Measurements from ENCODE around the gene STX5. TPM values are rescaled to one million over a fixed set of nuclear protein-coding genes. Genes with fewer than 3 reads are reported as not detected.
A peak's percentile ranks its signal among the peaks of the same experiment; 100 is the strongest.

STX5 gene
- total and polyA plus RNA-seq, 3 experiments from 2014 or later = 34.7 to 37.2 (median 35.3) TPM

DNA sequence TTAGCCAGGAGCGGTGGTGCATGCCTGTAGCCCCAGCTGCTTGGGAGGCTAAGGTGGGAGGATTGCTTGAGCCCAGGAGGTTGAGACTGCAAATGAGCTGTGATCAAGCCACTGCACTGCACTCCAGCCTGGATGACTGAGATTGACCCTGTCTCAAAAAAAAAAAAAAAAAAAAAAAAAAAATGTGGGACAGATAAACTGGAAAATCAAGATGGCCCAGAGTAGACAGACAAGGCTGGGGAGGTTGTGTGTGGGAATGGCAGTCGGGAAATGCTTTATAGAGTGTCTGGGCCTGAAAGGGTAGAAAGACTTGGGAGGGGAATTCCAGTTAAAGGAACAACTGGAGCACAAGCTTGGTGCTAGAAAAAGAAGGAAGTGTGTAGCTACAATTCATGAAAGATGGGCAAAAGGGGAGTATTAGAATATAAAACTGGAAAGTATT lies 25.7 kb upstream of the STX5 start:
- no peak for DNase-seq
- Mint-ChIP-seq H3K4me1 (peaks cover 41 to 47% (median 45%) of the 10 kb centered on the region in 3 donors), H3K27ac (peak overlapping the region in 2 of 8 donors; percentile 43 to 66), H3K9me3 (peaks cover 0 to 5% (median 0%) of the 10 kb centered on the region in 5 donors), H3K27me3 (peaks cover 0 to 6% of the 10 kb centered on the region in 2 donors), H3K4me3 (peak overlapping the region; percentile 13 to 94 (median 21)), H3K36me3 (peaks cover 0 to 35% (median 17%) of the 10 kb centered on the region in 3 donors)
- no peak overlapping the region for H3K4me3 ChIP-seq (ENCODE audit: low read length)
- peak overlapping the region; percentile 94 for H3K27ac ChIP-seq (ENCODE audit: low read depth, low read length)
- no peaks in the 10 kb centered on the region for H3K27me3 ChIP-seq (ENCODE audit: insufficient read depth, low read length, poor library complexity, severe bottlenecking)
- peaks cover 33% of the 10 kb centered on the region for H3K4me1 ChIP-seq (ENCODE audit: insufficient read depth, low read length)
- POLR2A ChIA-PET = interaction anchor here (0.6 to 3.5 kb wide), 8 partner anchors 24 to 234 kb away, joined by 4 to 21 read pairs (median 6); partner anchors contain the start of genes POLR2G, SLC3A2, STX5 and TEX54
- no peaks in the 10 kb centered on the region for H3K9me3 ChIP-seq (ENCODE audit: low read length)
- CTCF ChIA-PET = interaction anchor here (0.8 to 4.6 kb wide), 4 partner anchors 24 to 266 kb away, joined by 3 to 33 read pairs (median 18); partner anchors contain the start of genes C11orf98, CSKMT, SLC3A2 and TMEM179B
- H3K36me3 ChIP-seq (ENCODE audit: insufficient read depth, low read length) = peaks cover 23% of the 10 kb centered on the region

GRCh38 chr11:62856333-62856895 lies 24.6 kb upstream of the STX5 start:
- H3K27me3 Mint-ChIP-seq = peaks cover 0 to 6% of the 10 kb centered on the region in 2 donors
- H3K4me3 ChIP-seq (ENCODE audit: low read length) = peak overlapping the region; percentile 98
- ChIA-PET CTCF (interaction anchor here (0.7 to 4.6 kb wide), 16 partner anchors 8 to 264 kb away, joined by 3 to 33 read pairs (median 4); partner anchors contain the start of genes HNRNPUL2, SLC3A2, STX5 and TEX54), POLR2A (interaction anchor here (0.5 to 8.5 kb wide), 22 partner anchors 11 to 1461 kb away, joined by 3 to 215 read pairs (median 9); partner anchors contain the start of genes C11orf98, CSKMT, HNRNPUL2 and NXF1)
- H3K4me1 ChIP-seq (ENCODE audit: insufficient read depth, low read length) = peaks cover 44% of the 10 kb centered on the region
- H3K36me3 ChIP-seq (ENCODE audit: insufficient read depth, low read length) = peaks cover 35% of the 10 kb centered on the region
- H3K9me3 Mint-ChIP-seq = peaks cover 0 to 5% (median 0%) of the 10 kb centered on the region in 5 donors
- H3K27ac ChIP-seq (ENCODE audit: low read depth, low read length) = peak overlapping the region; percentile 94
- DNase-seq = no peak
- peaks cover 6 to 46% (median 24%) of the 10 kb centered on the region in 3 donors for H3K36me3 Mint-ChIP-seq
- peak overlapping the region; percentile 84 to 96 (median 94) for H3K27ac Mint-ChIP-seq
- peak overlapping the region; percentile 94 to 99 (median 98) for H3K4me3 Mint-ChIP-seq
- H3K4me1 Mint-ChIP-seq = peaks cover 46 to 56% (median 54%) of the 10 kb centered on the region in 3 donors
- no peaks in the 10 kb centered on the region for H3K9me3 ChIP-seq (ENCODE audit: low read length)
- H3K27me3 ChIP-seq (ENCODE audit: insufficient read depth, low read length, poor library complexity, severe bottlenecking) = no peaks in the 10 kb centered on the region

DNA sequence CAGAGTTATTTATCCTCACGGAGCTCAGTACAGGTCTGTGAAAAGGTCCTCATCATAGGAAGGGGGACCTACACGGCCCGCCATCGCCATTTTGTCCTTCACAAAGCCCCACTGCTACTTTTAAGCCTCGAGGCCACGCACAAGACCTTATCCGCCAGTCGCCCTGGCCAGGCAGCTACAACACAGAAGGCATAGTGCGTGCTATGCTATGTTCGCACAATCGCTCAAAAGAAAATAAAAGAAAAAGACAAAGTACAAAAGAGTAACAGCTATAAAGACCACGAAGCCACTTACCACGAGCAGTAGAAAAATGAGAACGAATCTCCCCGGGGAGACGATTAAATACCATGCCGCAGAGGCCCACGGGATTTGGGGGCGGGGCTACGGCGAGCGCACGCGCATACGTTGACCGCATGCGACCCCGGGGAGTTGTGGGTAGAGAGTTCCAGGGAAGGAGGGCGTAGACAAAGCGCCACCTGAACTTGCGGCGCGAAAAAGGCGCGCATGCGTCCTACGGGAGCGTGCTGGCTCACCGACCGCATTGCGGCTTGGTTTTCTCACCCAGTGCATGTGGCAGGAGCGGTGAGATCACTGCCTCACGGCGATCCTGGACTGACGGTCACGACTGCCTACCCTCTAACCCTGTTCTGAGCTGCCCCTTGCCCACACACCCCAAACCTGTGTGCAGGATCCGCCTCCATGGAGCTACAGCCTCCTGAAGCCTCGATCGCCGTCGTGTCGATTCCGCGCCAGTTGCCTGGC lies 23.9 kb upstream of the STX5 start:
- DNase-seq = peak; percentile 94 to 99 (median 98)
- H3K4me1 ChIP-seq (ENCODE audit: insufficient read depth, low read length) = peaks cover 47% of the 10 kb centered on the region

DNA sequence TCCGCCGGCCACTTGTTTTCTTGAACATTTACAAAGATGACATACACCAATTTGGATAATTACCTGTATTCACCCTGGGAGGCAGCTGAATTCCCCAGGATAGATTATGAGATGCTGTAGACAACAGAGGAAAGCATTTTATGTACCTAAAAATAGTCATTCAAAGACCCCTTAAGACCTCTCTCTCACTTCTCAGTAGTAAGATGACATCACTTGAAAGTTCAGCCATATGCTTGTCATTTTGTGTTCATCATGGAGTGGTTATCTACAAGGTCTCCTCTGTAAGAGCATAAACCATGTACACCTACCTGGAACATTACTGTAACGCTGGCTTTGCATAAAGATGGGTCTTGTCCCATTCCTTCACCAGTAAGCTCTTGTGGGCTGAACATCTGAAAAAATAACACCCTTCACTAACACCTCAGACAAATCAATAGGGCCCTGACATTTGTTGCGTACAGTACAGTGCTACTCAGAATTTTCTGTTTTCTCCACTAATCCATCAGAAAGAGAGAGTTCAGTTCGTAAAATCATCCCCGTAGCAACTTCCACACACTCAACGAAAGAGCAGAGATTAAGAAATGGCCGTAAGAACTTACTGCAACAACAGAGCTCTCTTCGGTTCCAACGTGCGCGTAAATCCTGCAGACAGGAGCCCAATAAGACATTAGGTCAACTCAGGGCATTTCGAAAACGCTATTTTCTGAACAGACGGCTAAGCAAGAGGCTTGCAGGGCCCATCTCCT lies 23.1 kb upstream of the STX5 start:
- peaks cover 0 to 5% (median 0%) of the 10 kb centered on the region in 5 donors for H3K9me3 Mint-ChIP-seq
- Histone ChIP-seq H3K27ac (ENCODE audit: low read depth, low read length) (peak overlapping the region; percentile 94), H3K27me3 (ENCODE audit: insufficient read depth, low read length, poor library complexity, severe bottlenecking) (no peaks in the 10 kb centered on the region), H3K4me3 (ENCODE audit: low read length) (peak overlapping the region; percentile 98), H3K9me3 (ENCODE audit: low read length) (no peaks in the 10 kb centered on the region), H3K4me1 (ENCODE audit: insufficient read depth, low read length) (peaks cover 47% of the 10 kb centered on the region), H3K36me3 (ENCODE audit: insufficient read depth, low read length) (peaks cover 35% of the 10 kb centered on the region)
- H3K27ac Mint-ChIP-seq = peak overlapping the region; percentile 84 to 96 (median 94)
- peaks cover 46 to 69% (median 55%) of the 10 kb centered on the region in 3 donors for H3K4me1 Mint-ChIP-seq
- H3K36me3 Mint-ChIP-seq = peaks cover 6 to 52% (median 24%) of the 10 kb centered on the region in 3 donors
- ChIA-PET CTCF (interaction anchor here (0.9 to 4.6 kb wide), 11 partner anchors 9 to 263 kb away, joined by 3 to 33 read pairs (median 5); partner anchors contain the start of genes SLC3A2, STX5, TEX54 and TMEM179B), POLR2A (interaction anchor here (0.5 to 8.5 kb wide), 26 partner anchors 10 to 1462 kb away, joined by 3 to 215 read pairs (median 7); partner anchors contain the start of genes C11orf98, CSKMT, HNRNPUL2 and MTA2)
- H3K4me3 Mint-ChIP-seq = peak overlapping the region; percentile 94 to 99 (median 98)
- peaks cover 0 to 6% of the 10 kb centered on the region in 2 donors for H3K27me3 Mint-ChIP-seq
- DNase-seq = no peak

More for the DNA sequence above, 23.9 kb upstream of the STX5 start:
- peaks cover 46 to 63% (median 55%) of the 10 kb centered on the region in 3 donors for H3K4me1 Mint-ChIP-seq
- POLR2A ChIA-PET = interaction anchor here (0.5 to 8.5 kb wide), 26 partner anchors 11 to 1462 kb away, joined by 3 to 215 read pairs (median 7); partner anchors contain the start of genes C11orf98, CSKMT, HNRNPUL2 and MTA2
- H3K27ac ChIP-seq (ENCODE audit: low read depth, low read length) = peak overlapping the region; percentile 94
- peak overlapping the region; percentile 94 to 99 (median 98) for H3K4me3 Mint-ChIP-seq
- no peaks in the 10 kb centered on the region for H3K27me3 ChIP-seq (ENCODE audit: insufficient read depth, low read length, poor library complexity, severe bottlenecking)
- peaks cover 6 to 52% (median 24%) of the 10 kb centered on the region in 3 donors for H3K36me3 Mint-ChIP-seq
- peak overlapping the region; percentile 84 to 96 (median 94) for H3K27ac Mint-ChIP-seq
- H3K36me3 ChIP-seq (ENCODE audit: insufficient read depth, low read length) = peaks cover 35% of the 10 kb centered on the region
- peaks cover 0 to 5% (median 0%) of the 10 kb centered on the region in 5 donors for H3K9me3 Mint-ChIP-seq
- CTCF ChIA-PET = interaction anchor here (0.7 to 4.6 kb wide), 16 partner anchors 8 to 263 kb away, joined by 3 to 33 read pairs (median 4); partner anchors contain the start of genes HNRNPUL2, SLC3A2, STX5 and TEX54
- H3K9me3 ChIP-seq (ENCODE audit: low read length) = no peaks in the 10 kb centered on the region
- peaks cover 0 to 6% of the 10 kb centered on the region in 2 donors for H3K27me3 Mint-ChIP-seq
- H3K4me3 ChIP-seq (ENCODE audit: low read length) = peak overlapping the region; percentile 98

DNA sequence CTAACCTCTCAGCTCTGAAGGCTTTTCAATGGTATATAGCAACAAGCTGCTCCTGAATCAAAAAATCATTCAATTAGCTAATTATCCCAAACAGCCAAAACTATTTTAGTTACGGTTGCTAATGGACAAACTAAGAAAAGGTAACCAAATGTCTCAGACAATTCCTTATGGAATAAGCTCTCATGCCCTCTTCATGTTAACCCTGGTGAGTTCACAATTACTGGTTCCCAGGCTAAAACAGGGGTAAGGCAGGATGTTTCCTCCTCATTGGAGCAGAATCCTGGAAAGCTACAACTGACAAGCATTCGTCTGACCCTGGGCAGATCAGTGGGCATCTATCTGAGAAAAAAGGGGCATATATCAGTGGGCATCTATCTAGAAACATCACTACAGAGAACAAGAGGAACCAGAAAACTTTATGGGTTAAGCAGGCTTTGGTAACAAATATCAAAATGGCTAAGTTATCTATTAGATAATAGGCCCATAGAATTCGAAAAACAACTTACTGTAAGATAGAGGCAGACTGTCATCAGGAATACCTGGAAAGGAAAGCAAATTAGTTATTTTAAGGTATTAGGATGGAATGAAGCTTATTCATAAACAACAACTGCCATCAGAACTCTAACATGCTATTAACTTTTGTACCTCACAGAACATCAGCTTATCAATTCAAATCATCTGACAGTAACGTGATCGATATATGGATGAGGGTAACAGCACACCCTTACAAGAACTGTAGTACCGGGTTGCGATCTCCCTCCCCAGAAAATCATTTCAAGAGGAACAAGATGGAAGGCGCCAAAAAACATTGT lies 22.4 kb upstream of the STX5 start:
- Histone ChIP-seq H3K4me3 (ENCODE audit: low read length) (peak overlapping the region; percentile 98), H3K27ac (ENCODE audit: low read depth, low read length) (peak overlapping the region; percentile 94), H3K4me1 (ENCODE audit: insufficient read depth, low read length) (peaks cover 47% of the 10 kb centered on the region), H3K36me3 (ENCODE audit: insufficient read depth, low read length) (peaks cover 35% of the 10 kb centered on the region), H3K27me3 (ENCODE audit: insufficient read depth, low read length, poor library complexity, severe bottlenecking) (no peaks in the 10 kb centered on the region), H3K9me3 (ENCODE audit: low read length) (no peaks in the 10 kb centered on the region)
- no peak for DNase-seq
- Mint-ChIP-seq H3K4me3 (peak overlapping the region; percentile 94 to 99 (median 98)), H3K4me1 (peaks cover 46 to 73% (median 55%) of the 10 kb centered on the region in 3 donors), H3K36me3 (peaks cover 6 to 52% (median 24%) of the 10 kb centered on the region in 3 donors), H3K27ac (peak overlapping the region; percentile 84 to 96 (median 94)), H3K27me3 (peaks cover 0 to 6% of the 10 kb centered on the region in 2 donors), H3K9me3 (peaks cover 0 to 5% (median 0%) of the 10 kb centered on the region in 5 donors)
- ChIA-PET POLR2A (interaction anchor here (0.5 to 8.5 kb wide), 15 partner anchors 10 to 189 kb away, joined by 3 to 215 read pairs (median 10); partner anchors contain the start of genes C11orf98, CSKMT, HNRNPUL2 and SLC3A2), CTCF (interaction anchor here (1.0 to 4.6 kb wide), 10 partner anchors 8 to 94 kb away, joined by 3 to 33 read pairs (median 5); partner anchors contain the start of genes SLC3A2, STX5, TMEM179B and WDR74)

DNA sequence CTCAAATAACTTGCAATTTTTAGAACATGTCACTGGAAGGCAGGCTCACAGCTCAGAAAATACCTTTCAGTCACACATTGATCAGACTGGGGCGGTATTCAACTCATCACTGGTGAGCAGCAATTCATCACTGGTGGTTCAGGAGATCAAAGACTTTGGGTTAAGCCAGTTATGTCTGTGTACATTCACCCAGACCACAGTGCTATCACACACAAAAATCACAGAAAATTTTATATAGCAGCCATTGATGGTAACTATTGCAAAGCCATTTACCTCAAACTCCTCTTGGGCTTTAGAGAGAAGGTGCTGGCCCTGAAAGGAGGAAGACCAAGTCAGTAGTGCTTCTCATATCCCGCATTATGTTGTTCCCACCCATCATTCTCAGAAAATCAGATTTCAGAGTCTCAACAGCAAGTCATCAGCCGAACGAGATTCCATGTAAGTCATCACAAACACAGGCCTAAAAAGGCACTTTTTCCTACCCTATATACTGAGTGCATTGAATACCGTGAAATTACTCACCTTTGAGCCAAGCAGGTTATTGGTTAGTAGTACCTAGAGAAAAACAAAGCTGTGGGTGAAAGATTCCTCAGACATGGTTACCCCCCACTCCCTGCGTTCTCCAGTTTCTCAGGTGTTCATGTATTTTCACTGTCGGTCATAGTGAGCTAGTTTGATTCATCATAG lies 21.6 kb upstream of the STX5 start:
- Mint-ChIP-seq H3K27me3 (peaks cover 0 to 6% of the 10 kb centered on the region in 2 donors), H3K9me3 (peaks cover 0 to 5% (median 0%) of the 10 kb centered on the region in 5 donors), H3K4me1 (peaks cover 46 to 73% (median 55%) of the 10 kb centered on the region in 3 donors), H3K36me3 (peaks cover 6 to 52% (median 24%) of the 10 kb centered on the region in 3 donors), H3K27ac (peak overlapping the region; percentile 79 to 96 (median 94)), H3K4me3 (peak overlapping the region; percentile 94 to 99 (median 98))
- Histone ChIP-seq H3K9me3 (ENCODE audit: low read length) (no peaks in the 10 kb centered on the region), H3K27me3 (ENCODE audit: insufficient read depth, low read length, poor library complexity, severe bottlenecking) (no peaks in the 10 kb centered on the region), H3K27ac (ENCODE audit: low read depth, low read length) (no peak overlapping the region), H3K4me1 (ENCODE audit: insufficient read depth, low read length) (peaks cover 47% of the 10 kb centered on the region), H3K4me3 (ENCODE audit: low read length) (peak overlapping the region; percentile 98), H3K36me3 (ENCODE audit: insufficient read depth, low read length) (peaks cover 35% of the 10 kb centered on the region)
- peak in 2 of 5 donors; percentile 36 to 49 for DNase-seq
- POLR2A ChIA-PET = interaction anchor here (0.9 to 8.5 kb wide), 9 partner anchors 9 to 126 kb away, joined by 3 to 215 read pairs (median 33); partner anchors contain the start of genes HNRNPUL2, SLC3A2, STX5 and TEX54
- CTCF ChIA-PET = interaction anchor here (1.0 to 4.6 kb wide), 7 partner anchors 13 to 93 kb away, joined by 3 to 32 read pairs (median 4); partner anchors contain the start of genes SLC3A2, STX5, TMEM179B and WDR74
